K562 (cell line): ENCODE results near the gene AWAT1.

Experiments used
- CTCF ChIP-seq, 3 experiments: IDR thresholded peaks in 2 of 3; conservative IDR thresholded peaks in 1 of 3; 2 replicates each; pipeline ENCODE4 v1.5.1; 2011 to 2012; ENCODE audit warnings: low read length in 3 of 3, mild to moderate bottlenecking in 3 of 3, control low read depth in 2 of 3, improper control_type of control experiment in 1 of 3, inconsistent platforms in 1 of 3, low read depth in 1 of 3, mixed read lengths in 1 of 3, moderate library complexity in 1 of 3; ENCODE audit not compliant: insufficient read depth in 2 of 3
- ID3 ChIP-seq, 2 experiments: fragments of 250-450 bp in 1 of 2; fragments of 450-650 bp in 1 of 2; sonication (Bioruptor Pico) in 1 of 2; IDR thresholded peaks; 2 replicates each; pipeline versions ENCODE4 v1.6.1 to v1.8.0; 2016 to 2021; ENCODE audit warnings: mild to moderate bottlenecking in 2 of 2, moderate library complexity in 2 of 2, missing compliant biosample characterization in 1 of 2, missing genetic modification characterization in 1 of 2
- MTA2 ChIP-seq: fragments of 450-650 bp; IDR thresholded peaks from 2 replicates; pipeline ENCODE4 v1.6.1; 2016; ENCODE audit warnings: low read depth
- RBM39 ChIP-seq: fragments of 200-400 bp; formaldehyde crosslinking; optimal IDR thresholded peaks from 2 replicates; pipeline ENCODE3; 2018; ENCODE audit warnings: low read depth, low read length
- TCF7L2 ChIP-seq: fragments of 150-350 bp; IDR thresholded peaks from 2 replicates; pipeline ENCODE4 v1.6.1; 2016; ENCODE audit warnings: low read depth, mild to moderate bottlenecking, low read length, moderate library complexity
- TCFL5 ChIP-seq: fragments of 250-450 bp; sonication (Bioruptor Pico); conservative IDR thresholded peaks from 2 replicates; pipeline ENCODE4 v1.6.1; 2021; ENCODE audit warnings: mild to moderate bottlenecking, moderate library complexity, matching md5 sums
- ZC3H4 ChIP-seq: sonication (generic); formaldehyde crosslinking; IDR thresholded peaks from 2 replicates; pipeline ENCODE4 v1.9.0; 2021; ENCODE audit warnings: missing genetic modification reagents, borderline replicate concordance
- ZNF280A ChIP-seq: fragments of 450-650 bp; IDR thresholded peaks from 2 replicates; pipeline ENCODE4 v1.6.1; 2018; ENCODE audit warnings: mild to moderate bottlenecking, low read depth; ENCODE audit not compliant: partially characterized antibody

GRCh38 chrX:70280573-70280972 lies 46.1 kb downstream of the AWAT1 start:
- TF ChIP-seq TCFL5 (no peak), ZC3H4 (CRISPR knock-in tag) (no peak), ZNF280A (no peak), ID3 (CRISPR knock-in tag; IDR thresholded peaks at IDR 0.05) (no peak), ID3 (tag; IDR thresholded peaks at IDR 0.05) (no peak), RBM39 (no peak), TCF7L2 (no peak), MTA2 (no peak), CTCF (IDR thresholded peaks at IDR 0.05 in 2 of 3, conservative IDR thresholded peaks at IDR 0.05 in 1 of 3; ENCODE audit: insufficient read depth in 2 of 3, low read depth in 1 of 3, low read length in 3 of 3) (no peak)
